Stimulated activated CD8-positive, alpha-beta memory T cell treated with anti-CD3 and anti-CD28 coated beads, Interleukin-4, amount 100 ng/mL, for 24 hours (primary cell): ENCODE results near the gene HMCN1.

ENCODE experiments used
- DNase-seq: peaks from one replicate; pipeline ENCODE4 v3.0.0-alpha.2; 2020; ENCODE audit warnings: low read depth

Gene HMCN1

GRCh38 chr1:185969028-185969427, 234.8 kb downstream of the HMCN1 start:
- DNase-seq, result no peak

- no peak for DNase-seq
Measured at GRCh38 chr1:185969524-185969991, 235.4 kb downstream of the HMCN1 start.

GRCh38 chr1:185971688-185972087, 237.5 kb downstream of the HMCN1 start:
- DNase-seq, result no peak

- no peak for DNase-seq
Measured at GRCh38 chr1:185972096-185972850, 238.1 kb downstream of the HMCN1 start.

- no peak for DNase-seq
Measured at GRCh38 chr1:185973645-185974044, 239.5 kb downstream of the HMCN1 start.

- DNase-seq, result no peak
Measured at GRCh38 chr1:185974367-185975170, 240.4 kb downstream of the HMCN1 start.

GRCh38 chr1:185980891-185981290, 246.7 kb downstream of the HMCN1 start:
- no peak for DNase-seq

- DNase-seq, result no peak
Measured at GRCh38 chr1:185984113-185984836, 250.1 kb downstream of the HMCN1 start.

GRCh38 chr1:185987611-185988321, 253.6 kb downstream of the HMCN1 start:
- DNase-seq, result no peak

GRCh38 chr1:185990565-185990964, 256.4 kb downstream of the HMCN1 start:
- DNase-seq, result no peak

GRCh38 chr1:185991266-185991665, 257.1 kb downstream of the HMCN1 start:
- DNase-seq, result no peak

GRCh38 chr1:185996211-185996610, 262.0 kb downstream of the HMCN1 start:
- DNase-seq, result no peak

GRCh38 chr1:185998391-185998790, 264.2 kb downstream of the HMCN1 start:
- DNase-seq, result no peak

- no peak for DNase-seq
Measured at GRCh38 chr1:186002406-186002805, 268.2 kb downstream of the HMCN1 start.

- no peak for DNase-seq
Measured at GRCh38 chr1:186009039-186009737, 275.0 kb downstream of the HMCN1 start.

GRCh38 chr1:186014370-186015037, 280.3 kb downstream of the HMCN1 start:
- no peak for DNase-seq

GRCh38 chr1:186016856-186017255, 282.7 kb downstream of the HMCN1 start:
- DNase-seq, result no peak

GRCh38 chr1:186022184-186022583, 288.0 kb downstream of the HMCN1 start:
- no peak for DNase-seq

- DNase-seq, result no peak
Measured at GRCh38 chr1:186026946-186027345, 292.8 kb downstream of the HMCN1 start.

- DNase-seq, result no peak
Measured at GRCh38 chr1:186027621-186028020, 293.4 kb downstream of the HMCN1 start.

GRCh38 chr1:186030453-186030852, 296.3 kb downstream of the HMCN1 start:
- no peak for DNase-seq
